Chondrocyte (in vitro differentiated cells): ENCODE results near the gene KIF4A. TPM values are rescaled to one million over a fixed set of nuclear protein-coding genes. Genes with fewer than 3 reads are reported as not detected.
"Not testable (repeated sequence)": the region's sequence is repeated elsewhere in the genome, so short reads cannot be mapped to it uniquely, and the experiment has no call there.

Experiments
- DNase-seq: peaks from one replicate; pipeline ENCODE4 v3.0.0; 2021; ENCODE audit warnings: mixed read lengths, low spot score
- H3K27ac Mint-ChIP-seq: one replicate; pipeline ENCODE4 v1.8.0; 2021; ENCODE audit warnings: mild to moderate bottlenecking, moderate library complexity, mixed read lengths; ENCODE audit not compliant: unreplicated experiment
- H3K27me3 Mint-ChIP-seq: 2 replicates; pipeline ENCODE4 v1.8.0; 2021; ENCODE audit warnings: low read depth, mixed read lengths
- H3K36me3 Mint-ChIP-seq: 2 replicates; pipeline ENCODE4 v1.8.0; 2021; ENCODE audit warnings: low read depth, mixed read lengths
- H3K4me1 Mint-ChIP-seq: 2 replicates; pipeline ENCODE4 v1.8.0; 2021; ENCODE audit warnings: low read depth, mild to moderate bottlenecking, mixed read lengths
- H3K4me3 Mint-ChIP-seq: one replicate; pipeline ENCODE4 v1.8.0; 2021; ENCODE audit warnings: mild to moderate bottlenecking, moderate library complexity, mixed read lengths; ENCODE audit not compliant: unreplicated experiment
- H3K9me3 Mint-ChIP-seq: 2 replicates; pipeline ENCODE4 v1.8.0; 2021; ENCODE audit warnings: low read depth, mixed read lengths
- total RNA-seq: library from RNA; stranded (reverse); gene quantifications from 3 replicates; pipeline ENCODE4 v1.2.1, GENCODE V29; 2021
- TF ChIP-seq, protein P1 (sequence below): fragments of 200-600 bp; sonication (generic); IDR thresholded peaks from 2 replicates; pipeline ENCODE4 v1.5.0; 2021; ENCODE audit warnings: antibody characterized with exemption, mild to moderate bottlenecking, moderate library complexity

KIF4A gene
- total RNA-seq, 1 donor from 2014 or later: 5.9 TPM

DNA sequence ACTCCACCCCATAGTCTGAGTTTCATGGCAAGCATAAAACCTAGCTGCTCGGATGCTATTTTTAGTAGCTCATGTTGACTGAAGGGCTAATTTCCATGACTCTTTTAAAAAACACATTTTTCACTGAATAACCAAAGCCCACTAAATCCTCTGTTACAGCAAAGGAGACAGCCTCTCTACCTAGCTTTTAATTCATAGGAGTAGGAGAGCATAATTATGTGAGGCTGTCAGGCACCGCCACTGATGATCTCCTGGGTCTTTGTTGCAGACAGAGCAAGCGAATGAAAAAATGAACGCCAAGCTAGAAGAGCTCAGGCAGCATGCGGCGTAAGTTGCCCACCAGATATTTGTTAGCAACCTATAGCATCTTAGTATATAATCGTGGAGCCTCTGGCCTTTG is 53.5 kb downstream of the KIF4A start:
- no peaks in the 10 kb centered on the region for H3K4me1 Mint-ChIP-seq
- no peak overlapping the region for H3K4me3 Mint-ChIP-seq
- no peak for DNase-seq
- TF ChIP-seq, protein P1, sequence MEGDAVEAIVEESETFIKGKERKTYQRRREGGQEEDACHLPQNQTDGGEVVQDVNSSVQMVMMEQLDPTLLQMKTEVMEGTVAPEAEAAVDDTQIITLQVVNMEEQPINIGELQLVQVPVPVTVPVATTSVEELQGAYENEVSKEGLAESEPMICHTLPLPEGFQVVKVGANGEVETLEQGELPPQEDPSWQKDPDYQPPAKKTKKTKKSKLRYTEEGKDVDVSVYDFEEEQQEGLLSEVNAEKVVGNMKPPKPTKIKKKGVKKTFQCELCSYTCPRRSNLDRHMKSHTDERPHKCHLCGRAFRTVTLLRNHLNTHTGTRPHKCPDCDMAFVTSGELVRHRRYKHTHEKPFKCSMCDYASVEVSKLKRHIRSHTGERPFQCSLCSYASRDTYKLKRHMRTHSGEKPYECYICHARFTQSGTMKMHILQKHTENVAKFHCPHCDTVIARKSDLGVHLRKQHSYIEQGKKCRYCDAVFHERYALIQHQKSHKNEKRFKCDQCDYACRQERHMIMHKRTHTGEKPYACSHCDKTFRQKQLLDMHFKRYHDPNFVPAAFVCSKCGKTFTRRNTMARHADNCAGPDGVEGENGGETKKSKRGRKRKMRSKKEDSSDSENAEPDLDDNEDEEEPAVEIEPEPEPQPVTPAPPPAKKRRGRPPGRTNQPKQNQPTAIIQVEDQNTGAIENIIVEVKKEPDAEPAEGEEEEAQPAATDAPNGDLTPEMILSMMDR: no peak
- peaks cover 3% of the 10 kb centered on the region for H3K9me3 Mint-ChIP-seq
- H3K27ac Mint-ChIP-seq: no peak overlapping the region
- no peaks in the 10 kb centered on the region for H3K27me3 Mint-ChIP-seq
- H3K36me3 Mint-ChIP-seq: no peaks in the 10 kb centered on the region

DNA sequence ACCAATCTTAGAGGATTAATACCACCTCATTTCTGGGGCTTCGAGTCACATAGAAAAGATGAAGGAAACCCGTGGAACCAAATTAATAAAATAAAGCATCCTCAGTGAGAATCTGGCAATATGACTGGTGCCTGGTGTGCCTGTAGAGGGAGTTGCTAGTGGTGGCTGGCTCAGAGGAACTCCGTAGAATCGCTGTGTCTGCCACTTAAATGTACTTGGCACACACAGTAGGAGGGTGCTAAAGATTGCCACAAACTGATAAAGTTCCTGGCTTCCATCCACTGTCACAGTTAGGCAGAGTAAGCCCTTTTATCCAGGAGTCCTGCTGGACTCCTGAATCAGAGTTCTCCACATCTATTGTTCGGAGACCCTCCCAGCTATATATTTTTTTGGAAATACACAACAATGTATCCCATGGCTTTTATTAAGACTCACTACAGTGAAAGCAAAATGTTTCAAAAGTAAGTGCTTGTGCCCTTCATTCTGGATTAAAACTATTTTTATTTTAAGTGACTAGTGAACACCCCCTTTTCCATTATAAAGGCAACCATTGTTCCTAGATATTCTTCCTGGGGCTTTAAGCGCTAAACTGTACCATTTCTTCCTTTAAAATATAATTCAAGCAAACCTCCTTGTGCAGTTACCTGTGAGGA is 56.6 kb downstream of the KIF4A start:
- TF ChIP-seq, protein P1: no peak
- Mint-ChIP-seq H3K9me3 (peaks cover 10% of the 10 kb centered on the region), H3K27me3 (no peaks in the 10 kb centered on the region), H3K36me3 (no peaks in the 10 kb centered on the region), H3K4me1 (no peaks in the 10 kb centered on the region), H3K27ac (no peak overlapping the region), H3K4me3 (no peak overlapping the region)
- no peak for DNase-seq

DNA sequence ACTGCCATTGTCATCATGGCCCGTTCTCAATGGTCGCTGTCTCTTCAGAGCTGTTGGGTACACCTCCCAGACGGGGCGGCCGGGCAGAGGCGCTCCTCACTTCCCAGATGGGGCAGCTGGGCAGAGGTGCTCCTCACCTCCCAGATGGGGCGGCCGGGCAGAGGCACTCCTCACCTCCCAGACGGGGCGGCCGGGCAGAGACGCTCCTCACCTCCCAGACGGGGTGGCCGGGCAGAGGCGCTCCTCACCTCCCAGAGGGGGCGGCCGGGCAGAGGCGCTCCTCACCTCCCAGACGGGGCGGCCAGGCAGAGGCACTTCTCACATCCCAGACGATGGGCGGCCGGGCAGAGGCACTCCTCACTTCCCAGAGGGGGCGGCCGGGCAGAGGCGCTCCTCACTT is 58.9 kb downstream of the KIF4A start:
- not testable (repeated sequence) for H3K4me3 Mint-ChIP-seq, H3K36me3 Mint-ChIP-seq, DNase-seq, H3K27me3 Mint-ChIP-seq, H3K4me1 Mint-ChIP-seq, H3K27ac Mint-ChIP-seq
- H3K9me3 Mint-ChIP-seq: peaks cover 13% of the 10 kb centered on the region

DNA sequence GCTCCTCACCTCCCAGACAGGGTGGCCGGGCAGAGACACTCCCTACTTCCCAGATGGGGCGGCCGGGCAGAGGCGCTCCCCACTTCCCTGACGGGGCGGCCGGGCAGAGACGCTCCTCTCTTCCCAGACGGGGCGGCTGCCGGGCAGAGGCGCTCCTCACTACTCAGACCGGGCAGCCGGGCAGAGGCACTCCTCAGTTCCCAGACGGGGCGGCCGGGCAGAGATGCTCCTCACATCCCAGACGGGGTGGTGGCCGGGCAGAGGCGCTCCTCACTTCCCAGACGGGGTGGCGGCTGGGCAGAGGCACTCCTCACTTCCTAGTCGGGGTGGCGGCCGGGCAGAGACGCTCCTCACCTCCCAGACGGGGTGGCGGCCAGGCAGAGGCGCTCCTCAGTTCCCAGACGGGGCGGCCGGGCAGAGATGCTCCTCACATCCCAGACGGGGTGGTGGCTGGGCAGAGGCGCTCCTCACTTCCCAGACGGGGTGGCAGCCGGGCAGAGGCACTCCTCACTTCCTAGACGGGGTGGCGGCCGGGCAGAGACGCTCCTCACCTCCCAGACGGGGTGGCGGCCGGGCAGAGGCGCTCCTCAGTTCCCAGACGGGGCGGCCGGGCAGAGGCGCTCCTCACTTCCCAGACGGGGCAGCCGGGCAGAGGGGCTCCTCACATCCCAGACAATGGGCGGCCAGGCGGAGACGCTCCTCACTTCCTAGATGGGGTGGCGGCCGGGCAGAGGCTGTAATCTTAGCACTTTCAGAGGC is 59.6 kb downstream of the KIF4A start:
- H3K9me3 Mint-ChIP-seq: peaks cover 13% of the 10 kb centered on the region
- H3K4me1 Mint-ChIP-seq, DNase-seq, H3K27ac Mint-ChIP-seq, H3K4me3 Mint-ChIP-seq, H3K36me3 Mint-ChIP-seq, H3K27me3 Mint-ChIP-seq: not testable (repeated sequence)

DNA sequence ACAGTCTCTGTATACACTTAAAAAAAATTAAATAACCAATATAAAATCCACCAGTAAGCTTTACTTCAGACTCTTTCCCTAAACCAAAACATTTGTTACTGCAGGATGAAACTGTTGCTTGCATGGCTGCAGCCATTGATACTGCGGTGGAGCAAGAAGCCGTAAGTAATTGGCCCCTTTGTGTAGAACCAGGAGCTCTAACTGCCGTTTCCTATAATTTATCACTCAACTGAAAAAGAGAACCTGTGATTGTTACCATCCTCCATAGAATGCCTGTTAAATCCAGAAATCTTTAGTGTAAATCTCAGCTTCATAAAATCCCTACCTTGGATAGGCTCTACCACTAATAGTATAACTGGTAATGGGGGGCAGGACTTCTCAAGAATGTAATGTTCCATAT is 62.6 kb downstream of the KIF4A start:
- Mint-ChIP-seq H3K4me3 (no peak overlapping the region), H3K27ac (no peak overlapping the region), H3K4me1 (no peaks in the 10 kb centered on the region), H3K36me3 (no peaks in the 10 kb centered on the region), H3K27me3 (no peaks in the 10 kb centered on the region), H3K9me3 (peaks cover 13% of the 10 kb centered on the region)
- TF ChIP-seq, protein P1: no peak
- DNase-seq: no peak

DNA sequence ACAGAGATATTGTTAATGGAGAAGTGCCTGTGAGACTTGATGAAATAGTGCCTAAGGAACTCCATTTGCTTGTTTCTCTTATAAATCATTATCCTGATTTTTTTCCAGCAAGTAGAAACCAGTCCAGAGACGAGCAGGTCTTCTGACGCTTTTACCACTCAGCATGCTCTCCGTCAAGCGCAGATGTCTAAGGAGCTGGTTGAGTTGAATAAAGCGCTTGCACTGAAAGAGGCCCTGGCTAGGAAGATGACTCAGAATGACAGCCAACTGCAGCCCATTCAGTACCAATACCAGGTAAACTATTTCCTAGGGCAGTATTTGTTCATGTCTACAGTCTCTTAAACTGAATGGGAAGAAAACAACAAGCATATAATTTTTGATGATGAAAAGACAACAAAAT is 63.6 kb downstream of the KIF4A start:
- TF ChIP-seq, protein P1: no peak
- Mint-ChIP-seq H3K27me3 (no peaks in the 10 kb centered on the region), H3K9me3 (peaks cover 10% of the 10 kb centered on the region), H3K4me1 (no peaks in the 10 kb centered on the region), H3K27ac (no peak overlapping the region), H3K4me3 (no peak overlapping the region), H3K36me3 (no peaks in the 10 kb centered on the region)
- DNase-seq: no peak
